Urinary bladder (tissue), 4 donors: ENCODE measurements around the gene ALPL. TPM values are rescaled to one million over a fixed set of nuclear protein-coding genes. Genes with fewer than 3 reads are reported as not detected.

Source experiments
- DNase-seq: peaks from one replicate; pipeline ENCODE4 v3.0.0-alpha.2; 2015; ENCODE audit errors: extremely low spot score
- H3K27ac ChIP-seq: one replicate; pipeline ENCODE4 v1.5.1; 2013; ENCODE audit warnings: low read depth, mild to moderate bottlenecking, moderate library complexity
- H3K36me3 ChIP-seq: one replicate; pipeline ENCODE4 v1.6.1; 2013; ENCODE audit warnings: mild to moderate bottlenecking, moderate library complexity; ENCODE audit not compliant: insufficient read depth
- H3K4me1 ChIP-seq: one replicate; pipeline ENCODE4 v1.6.1; 2013; ENCODE audit warnings: mild to moderate bottlenecking, moderate library complexity; ENCODE audit not compliant: insufficient read depth
- H3K4me3 ChIP-seq: one replicate; pipeline ENCODE4 v1.5.1; 2013; ENCODE audit warnings: low read depth, low read length
- WGBS: extraction: QIAGEN DNeasy Blood & Tissue Kit; methylation state at CpG from one replicate; pipeline ENCODE4 v1.1.7; 2013; 5-methylcytosine and 5-hydroxymethylcytosine counted together
- polyA plus RNA-seq: library from polyadenylated mRNA; stranded (reverse); fragments of 200-250 nt; gene quantifications from one replicate; pipeline ENCODE4 v1.2.3, GENCODE V29; 2013
- total RNA-seq: library from RNA; depleted of rRNA; stranded (reverse); fragments of >200 nt; gene quantifications from one replicate; pipeline ENCODE4 v1.2.3, GENCODE V29; 2014
- donor health status: healthy with polysubstance abuse.
- donor health status: healthy.

The ALPL gene
- total and polyA plus RNA-seq, 2 donors, result 1.5 to 6.9 TPM

- WGBS, result 74% methylated on average over 11 of the region's 11 CpGs
These were observed 37.1 kb downstream of the ALPL start for GRCh38 chr1:21546122-21546825.

GRCh38 chr1:21547876-21548275 lies 38.7 kb downstream of the ALPL start:
- Histone ChIP-seq H3K27ac (no peak overlapping the region), H3K36me3 (no peaks in the 10 kb centered on the region), H3K4me1 (no peaks in the 10 kb centered on the region), H3K4me3 (no peak overlapping the region)
- 77% methylated on average over 11 of the region's 11 CpGs for WGBS
- DNase-seq, result no peak

More at GRCh38 chr1:21546122-21546825, 37.1 kb downstream of the ALPL start:
- Histone ChIP-seq H3K4me1 (no peaks in the 10 kb centered on the region), H3K27ac (no peak overlapping the region), H3K36me3 (no peaks in the 10 kb centered on the region), H3K4me3 (no peak overlapping the region)
- no peak for DNase-seq

- Histone ChIP-seq H3K4me3 (no peak overlapping the region), H3K36me3 (no peaks in the 10 kb centered on the region), H3K27ac (no peak overlapping the region), H3K4me1 (no peaks in the 10 kb centered on the region)
- 71% methylated on average over 5 of the region's 5 CpGs for WGBS
- no peak for DNase-seq
These were observed 40.9 kb downstream of the ALPL start for GRCh38 chr1:21550097-21550496.

- Histone ChIP-seq H3K27ac (no peak overlapping the region), H3K4me1 (no peaks in the 10 kb centered on the region), H3K36me3 (no peaks in the 10 kb centered on the region), H3K4me3 (no peak overlapping the region)
- WGBS, result 79% methylated on average over 12 of the region's 12 CpGs
- no peak for DNase-seq
These were observed 41.7 kb downstream of the ALPL start for GRCh38 chr1:21550866-21551475.

GRCh38 chr1:21552715-21553114 lies 43.5 kb downstream of the ALPL start:
- Histone ChIP-seq H3K27ac (no peak overlapping the region), H3K36me3 (no peaks in the 10 kb centered on the region), H3K4me3 (no peak overlapping the region), H3K4me1 (no peaks in the 10 kb centered on the region)
- WGBS, result 39% methylated on average over 1 of the region's 1 CpG
- no peak for DNase-seq

GRCh38 chr1:21553116-21553926 lies 44.1 kb downstream of the ALPL start:
- Histone ChIP-seq H3K4me1 (no peaks in the 10 kb centered on the region), H3K4me3 (no peak overlapping the region), H3K27ac (no peak overlapping the region), H3K36me3 (no peaks in the 10 kb centered on the region)
- 40% methylated on average over 8 of the region's 8 CpGs for WGBS
- DNase-seq, result no peak

GRCh38 chr1:21559788-21560567 lies 50.8 kb downstream of the ALPL start:
- no peak for DNase-seq
- no peaks in the 10 kb centered on the region for H3K4me1 ChIP-seq
- no peak overlapping the region for H3K4me3 ChIP-seq
- no peaks in the 10 kb centered on the region for H3K36me3 ChIP-seq
- no peak overlapping the region for H3K27ac ChIP-seq
- WGBS, result 78% methylated on average over 5 of the region's 5 CpGs

GRCh38 chr1:21560916-21561638 lies 51.9 kb downstream of the ALPL start:
- DNase-seq, result no peak
- H3K4me3 ChIP-seq, result no peak overlapping the region
- no peaks in the 10 kb centered on the region for H3K4me1 ChIP-seq
- no peak overlapping the region for H3K27ac ChIP-seq
- WGBS, result 91% methylated on average over 12 of the region's 12 CpGs
- no peaks in the 10 kb centered on the region for H3K36me3 ChIP-seq

- 95% methylated on average over 15 of the region's 15 CpGs for WGBS
These were observed 53.7 kb downstream of the ALPL start for GRCh38 chr1:21562896-21563295.

GRCh38 chr1:21563971-21564370 lies 54.7 kb downstream of the ALPL start:
- H3K4me3 ChIP-seq, result no peak overlapping the region
- no peak for DNase-seq
- 93% methylated on average over 17 of the region's 17 CpGs for WGBS
- H3K36me3 ChIP-seq, result no peaks in the 10 kb centered on the region
- H3K27ac ChIP-seq, result no peak overlapping the region
- no peaks in the 10 kb centered on the region for H3K4me1 ChIP-seq

More at GRCh38 chr1:21562896-21563295, 53.7 kb downstream of the ALPL start:
- H3K36me3 ChIP-seq, result no peaks in the 10 kb centered on the region
- no peak for DNase-seq
- no peak overlapping the region for H3K27ac ChIP-seq
- H3K4me1 ChIP-seq, result no peaks in the 10 kb centered on the region
- H3K4me3 ChIP-seq, result no peak overlapping the region

GRCh38 chr1:21564521-21565095 lies 55.4 kb downstream of the ALPL start:
- no peaks in the 10 kb centered on the region for H3K4me1 ChIP-seq
- no peaks in the 10 kb centered on the region for H3K36me3 ChIP-seq
- WGBS, result 85% methylated on average over 14 of the region's 14 CpGs
- no peak overlapping the region for H3K4me3 ChIP-seq
- DNase-seq, result no peak
- no peak overlapping the region for H3K27ac ChIP-seq

- no peaks in the 10 kb centered on the region for H3K36me3 ChIP-seq
- 52% methylated on average over 8 of the region's 8 CpGs for WGBS
- H3K27ac ChIP-seq, result no peak overlapping the region
- no peak overlapping the region for H3K4me3 ChIP-seq
- DNase-seq, result no peak
- H3K4me1 ChIP-seq, result no peaks in the 10 kb centered on the region
These were observed 56.1 kb downstream of the ALPL start for GRCh38 chr1:21565285-21565684.
